ENCODE data around the gene AGL.
A peak's percentile ranks its signal among the peaks of the same experiment; 100 is the strongest.
"Not testable (repeated sequence)": the region's sequence is repeated elsewhere in the genome, so short reads cannot be mapped to it uniquely, and the experiment has no call there.

The AGL gene

GRCh38 chr1:99843760-99844159 lies 6.4 kb upstream of the AGL start:
- Histone ChIP-seq H4K20me1 (ENCODE audit: insufficient read depth, low read length, poor library complexity, severe bottlenecking) (no peaks in the 10 kb centered on the region), H3K4me1 (ENCODE audit: insufficient read depth, low read length, poor library complexity, severe bottlenecking) (no peaks in the 10 kb centered on the region), H2AFZ (ENCODE audit: low read length) (no peak overlapping the region), H3K9me2 (replicated peaks; ENCODE audit: low read depth, low read length) (no peaks in the 10 kb centered on the region), H3K4me3 (ENCODE audit: low read length, poor library complexity, severe bottlenecking) (no peak overlapping the region), H3K4me2 (ENCODE audit: low read depth, low read length, poor library complexity, severe bottlenecking) (no peak overlapping the region), H3K36me3 (ENCODE audit: insufficient read depth, low read length) (no peaks in the 10 kb centered on the region), H3K79me2 (ENCODE audit: insufficient read depth, low read length) (no peaks in the 10 kb centered on the region), H3K9me3 (ENCODE audit: insufficient read depth, low read depth, low read length) (peaks cover 11% of the 10 kb centered on the region; the same call in 1 of the 2 replicates), H3K9ac (ENCODE audit: low read depth, low read length, poor library complexity, severe bottlenecking) (no peak overlapping the region), H3K27me3 (ENCODE audit: insufficient read depth, low read length, poor library complexity, severe bottlenecking) (no peaks in the 10 kb centered on the region), H3F3A (ENCODE audit: low read depth) (no peaks in the 10 kb centered on the region)
- TF ChIP-seq CTCF (conservative IDR thresholded peaks at IDR 0.05; ENCODE audit: low read length), result no peak

DNA sequence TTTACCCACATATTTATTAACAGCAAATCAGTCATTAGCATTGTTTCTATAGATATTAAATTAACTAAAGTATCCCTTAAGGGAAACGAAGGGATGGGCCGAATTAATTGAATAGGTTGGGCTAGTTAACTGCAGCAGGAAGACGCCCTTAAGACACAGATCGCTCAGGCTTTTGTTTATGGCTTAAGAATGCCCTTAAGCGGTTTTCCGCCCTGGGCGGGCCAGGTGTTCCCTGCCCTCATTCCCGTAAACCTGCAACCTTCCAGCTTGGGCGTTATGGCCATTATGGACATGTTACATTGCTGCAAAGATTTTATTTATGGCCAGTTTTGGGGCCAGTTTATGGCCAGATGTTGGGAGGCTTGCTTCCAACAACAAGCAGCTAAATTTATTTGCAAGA lies 5.0 kb upstream of the AGL start:
- H3K4me1 ChIP-seq (ENCODE audit: insufficient read depth, low read length, poor library complexity, severe bottlenecking); H3K9me3 ChIP-seq (ENCODE audit: insufficient read depth, low read depth, low read length); H3F3A ChIP-seq (ENCODE audit: low read depth); H3K9me2 ChIP-seq (replicated peaks; ENCODE audit: low read depth, low read length); H3K79me2 ChIP-seq (ENCODE audit: insufficient read depth, low read length); H3K4me3 ChIP-seq (ENCODE audit: low read length, poor library complexity, severe bottlenecking); H3K4me2 ChIP-seq (ENCODE audit: low read depth, low read length, poor library complexity, severe bottlenecking); H2AFZ ChIP-seq (ENCODE audit: low read length); H3K27me3 ChIP-seq (ENCODE audit: insufficient read depth, low read length, poor library complexity, severe bottlenecking); H4K20me1 ChIP-seq (ENCODE audit: insufficient read depth, low read length, poor library complexity, severe bottlenecking); H3K36me3 ChIP-seq (ENCODE audit: insufficient read depth, low read length); H3K9ac ChIP-seq (ENCODE audit: low read depth, low read length, poor library complexity, severe bottlenecking): not testable (repeated sequence)

GRCh38 chr1:99849413-99849743 lies 783 bp upstream of the AGL start:
- H3K27me3 ChIP-seq (ENCODE audit: insufficient read depth, low read length, poor library complexity, severe bottlenecking), result no peaks in the 10 kb centered on the region
- TF ChIP-seq EZH2phosphoT487 (IDR thresholded peaks at IDR 0.05; ENCODE audit: borderline replicate concordance) (no peak), CTCF (conservative IDR thresholded peaks at IDR 0.05; ENCODE audit: low read length) (no peak)
- H3K9me2 ChIP-seq (replicated peaks; ENCODE audit: low read depth, low read length), result no peaks in the 10 kb centered on the region
- H4K20me1 ChIP-seq (ENCODE audit: insufficient read depth, low read length, poor library complexity, severe bottlenecking), result no peaks in the 10 kb centered on the region
- H3K9ac ChIP-seq (ENCODE audit: low read depth, low read length, poor library complexity, severe bottlenecking), result peak overlapping the region; percentile 84
- H3K79me2 ChIP-seq (ENCODE audit: insufficient read depth, low read length), result peaks cover 22% of the 10 kb centered on the region
- H3K36me3 ChIP-seq (ENCODE audit: insufficient read depth, low read length), result no peaks in the 10 kb centered on the region
- peak overlapping the region; percentile 86 for H3K4me3 ChIP-seq (ENCODE audit: low read length, poor library complexity, severe bottlenecking)
- peak overlapping the region; percentile 88 for H3K4me2 ChIP-seq (ENCODE audit: low read depth, low read length, poor library complexity, severe bottlenecking)
- H2AFZ ChIP-seq (ENCODE audit: low read length), result peak overlapping the region; percentile 98
- H3F3A ChIP-seq (ENCODE audit: low read depth), result no peaks in the 10 kb centered on the region
- H3K9me3 ChIP-seq (ENCODE audit: insufficient read depth, low read depth, low read length), result no peaks in the 10 kb centered on the region
- peaks cover 34% of the 10 kb centered on the region for H3K4me1 ChIP-seq (ENCODE audit: insufficient read depth, low read length, poor library complexity, severe bottlenecking)

GRCh38 chr1:99850459-99851291 lies 514 bp downstream of the AGL start:
- Histone ChIP-seq H3K27me3 (ENCODE audit: insufficient read depth, low read length, poor library complexity, severe bottlenecking) (no peaks in the 10 kb centered on the region), H2AFZ (ENCODE audit: low read length) (peak overlapping the region; percentile 98), H3K4me1 (ENCODE audit: insufficient read depth, low read length, poor library complexity, severe bottlenecking) (peaks cover 34% of the 10 kb centered on the region), H3K4me3 (ENCODE audit: low read length, poor library complexity, severe bottlenecking) (peak overlapping the region; percentile 86), H3K79me2 (ENCODE audit: insufficient read depth, low read length) (peaks cover 22% of the 10 kb centered on the region), H3K9me3 (ENCODE audit: insufficient read depth, low read depth, low read length) (no peaks in the 10 kb centered on the region), H4K20me1 (ENCODE audit: insufficient read depth, low read length, poor library complexity, severe bottlenecking) (no peaks in the 10 kb centered on the region), H3K9me2 (replicated peaks; ENCODE audit: low read depth, low read length) (no peaks in the 10 kb centered on the region), H3F3A (ENCODE audit: low read depth) (no peaks in the 10 kb centered on the region), H3K36me3 (ENCODE audit: insufficient read depth, low read length) (no peaks in the 10 kb centered on the region), H3K4me2 (ENCODE audit: low read depth, low read length, poor library complexity, severe bottlenecking) (peak overlapping the region; percentile 88), H3K9ac (ENCODE audit: low read depth, low read length, poor library complexity, severe bottlenecking) (peak overlapping the region; percentile 84)
- TF ChIP-seq CTCF (conservative IDR thresholded peaks at IDR 0.05; ENCODE audit: low read length), result no peak
- TF ChIP-seq EZH2phosphoT487 (IDR thresholded peaks at IDR 0.05; ENCODE audit: borderline replicate concordance), result no peak

Measured in Loucy (cell line).